Measurements from ENCODE around the gene RIPPLY2. TPM values are rescaled to one million over a fixed set of nuclear protein-coding genes. Genes with fewer than 3 reads are reported as not detected.

Gene RIPPLY2
- total RNA-seq, 4 donors from 2014 or later = 1.1 TPM; not detected in 3

DNA sequence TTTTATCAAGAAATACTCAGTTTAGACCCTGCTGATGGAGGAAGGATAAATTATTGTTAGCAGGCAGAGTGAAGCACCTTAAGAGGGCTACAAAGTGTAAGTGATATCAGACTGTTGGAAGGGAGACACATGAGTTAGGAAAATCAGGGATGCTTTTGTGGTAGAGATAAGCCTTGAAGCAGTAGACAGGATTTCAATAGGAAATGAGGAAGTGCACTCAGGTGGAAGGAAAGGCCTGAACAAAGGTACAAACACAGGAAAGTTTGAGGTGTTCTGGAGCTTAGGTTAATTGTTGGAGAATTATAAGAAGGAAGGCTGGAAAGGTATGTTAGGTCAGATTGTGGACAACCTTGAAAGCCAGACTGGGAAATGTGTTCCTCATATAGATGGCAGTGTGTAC is 13.9 kb downstream of the RIPPLY2 start:
- no peaks in the 10 kb centered on the region for H3K9me3 ChIP-seq
- intact Hi-C loops (cut with DNase I) = no loop called here
- H3K36me3 ChIP-seq = peaks cover 0 to 47% (median 10%) of the 10 kb centered on the region in 3 donors
- TF ChIP-seq, protein P1, sequence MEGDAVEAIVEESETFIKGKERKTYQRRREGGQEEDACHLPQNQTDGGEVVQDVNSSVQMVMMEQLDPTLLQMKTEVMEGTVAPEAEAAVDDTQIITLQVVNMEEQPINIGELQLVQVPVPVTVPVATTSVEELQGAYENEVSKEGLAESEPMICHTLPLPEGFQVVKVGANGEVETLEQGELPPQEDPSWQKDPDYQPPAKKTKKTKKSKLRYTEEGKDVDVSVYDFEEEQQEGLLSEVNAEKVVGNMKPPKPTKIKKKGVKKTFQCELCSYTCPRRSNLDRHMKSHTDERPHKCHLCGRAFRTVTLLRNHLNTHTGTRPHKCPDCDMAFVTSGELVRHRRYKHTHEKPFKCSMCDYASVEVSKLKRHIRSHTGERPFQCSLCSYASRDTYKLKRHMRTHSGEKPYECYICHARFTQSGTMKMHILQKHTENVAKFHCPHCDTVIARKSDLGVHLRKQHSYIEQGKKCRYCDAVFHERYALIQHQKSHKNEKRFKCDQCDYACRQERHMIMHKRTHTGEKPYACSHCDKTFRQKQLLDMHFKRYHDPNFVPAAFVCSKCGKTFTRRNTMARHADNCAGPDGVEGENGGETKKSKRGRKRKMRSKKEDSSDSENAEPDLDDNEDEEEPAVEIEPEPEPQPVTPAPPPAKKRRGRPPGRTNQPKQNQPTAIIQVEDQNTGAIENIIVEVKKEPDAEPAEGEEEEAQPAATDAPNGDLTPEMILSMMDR (IDR thresholded peaks at IDR 0.05) = no peak
- TF ChIP-seq POLR2A (IDR thresholded peaks at IDR 0.05) = no peak
- no peak overlapping the region for H3K4me3 ChIP-seq
- no peaks in the 10 kb centered on the region for H3K4me1 ChIP-seq
- peak overlapping the region in 2 of 4 donors; percentile 6 to 51 for H3K27ac ChIP-seq
- DNase-seq = no peak
- H3K27me3 ChIP-seq = no peaks in the 10 kb centered on the region

DNA sequence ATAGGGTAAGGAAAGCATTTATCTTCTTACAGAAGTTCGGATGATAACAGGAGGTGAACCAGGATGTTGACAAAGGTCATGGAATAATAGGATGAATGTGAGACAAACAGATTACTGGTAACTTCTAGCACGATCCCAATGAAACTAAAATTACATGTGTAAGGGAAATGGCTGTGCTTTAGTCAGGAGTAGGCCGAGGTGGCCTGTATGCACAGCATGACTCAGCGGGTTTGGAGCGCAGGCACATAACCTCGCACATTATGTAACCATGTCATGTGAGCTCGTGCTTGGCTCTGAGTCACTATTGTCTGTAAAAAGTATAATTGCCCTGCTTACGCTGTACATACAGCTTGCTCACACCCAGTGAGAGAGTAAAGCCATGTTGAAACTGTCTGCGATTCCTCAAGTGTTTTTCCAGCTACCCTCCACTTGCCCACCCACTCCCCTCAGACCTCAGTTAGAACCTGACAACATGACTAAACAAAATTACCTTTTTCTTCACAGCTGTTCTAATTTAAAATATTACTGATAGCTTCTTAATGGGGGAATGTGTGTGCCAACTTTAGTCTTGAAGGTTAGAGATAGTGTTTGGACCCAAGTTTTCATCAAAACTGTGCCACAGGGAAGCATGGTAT is 14.5 kb downstream of the RIPPLY2 start:
- Histone ChIP-seq H3K4me1 (no peaks in the 10 kb centered on the region), H3K9me3 (no peaks in the 10 kb centered on the region), H3K4me3 (no peak overlapping the region), H3K27me3 (no peaks in the 10 kb centered on the region), H3K36me3 (peaks cover 0 to 47% (median 10%) of the 10 kb centered on the region in 3 donors), H3K27ac (peak overlapping the region in 2 of 4 donors; percentile 6 to 51)
- intact Hi-C loops (cut with DNase I) = no loop called here
- DNase-seq = no peak
- TF ChIP-seq, protein P1 (IDR thresholded peaks at IDR 0.05) = no peak
- no peak for TF ChIP-seq POLR2A (IDR thresholded peaks at IDR 0.05)
- 50 to 52% methylated on average over 8 to 9 of the region's 9 CpGs for WGBS, 2 donors

DNA sequence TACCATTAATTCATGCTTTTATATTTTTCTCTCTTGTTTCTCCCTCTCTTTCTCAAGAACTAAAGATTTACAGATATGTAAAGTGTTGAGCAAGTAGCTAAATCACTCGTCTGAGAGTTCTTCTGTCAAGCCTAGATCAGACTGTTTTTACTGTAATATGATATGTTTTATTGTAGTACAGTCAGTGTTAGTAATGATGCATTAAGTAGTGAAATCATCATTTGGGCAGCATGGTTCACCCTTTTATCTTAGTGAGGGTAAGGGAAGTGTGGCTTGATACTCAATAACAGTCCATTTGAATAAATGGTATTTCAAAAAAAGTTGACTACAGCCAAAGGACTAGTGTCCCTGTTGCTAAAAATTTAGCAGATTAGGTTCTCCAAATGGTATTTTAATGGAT is 15.5 kb downstream of the RIPPLY2 start:
- H3K9me3 ChIP-seq = no peaks in the 10 kb centered on the region
- peaks cover 0 to 47% (median 10%) of the 10 kb centered on the region in 3 donors for H3K36me3 ChIP-seq
- DNase-seq = no peak
- H3K4me1 ChIP-seq = no peaks in the 10 kb centered on the region
- no peak for TF ChIP-seq POLR2A (IDR thresholded peaks at IDR 0.05)
- TF ChIP-seq, protein P1 (IDR thresholded peaks at IDR 0.05) = no peak
- intact Hi-C loops (cut with DNase I) = no loop called here
- H3K4me3 ChIP-seq = no peak overlapping the region
- 29 to 43% methylated on average over 1 of the region's 1 CpG for WGBS, 2 donors
- no peak overlapping the region for H3K27ac ChIP-seq
- no peaks in the 10 kb centered on the region for H3K27me3 ChIP-seq

DNA sequence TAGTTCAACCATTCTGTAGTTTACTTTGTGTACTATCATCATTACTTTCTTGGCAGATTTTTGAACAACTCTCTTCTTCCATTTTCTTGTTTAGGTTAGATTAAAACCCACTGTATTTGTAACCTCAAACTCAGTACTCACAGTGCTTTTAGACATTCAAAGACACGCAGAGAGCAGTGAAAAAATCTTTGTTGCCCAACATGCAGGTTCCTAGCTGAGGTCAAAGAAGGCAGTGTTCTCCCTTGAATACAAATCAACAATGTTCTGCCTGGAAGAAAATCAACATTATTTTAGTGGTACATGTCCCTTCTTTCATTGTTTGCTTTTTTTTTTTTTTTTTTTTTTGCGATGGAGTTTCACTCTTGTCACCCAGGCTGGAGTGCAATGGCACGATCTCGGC is 17.5 kb downstream of the RIPPLY2 start:
- 85 to 93% methylated on average over 4 of the region's 4 CpGs for WGBS, 2 donors
- Histone ChIP-seq H3K27ac (no peak overlapping the region), H3K4me1 (no peaks in the 10 kb centered on the region), H3K27me3 (no peaks in the 10 kb centered on the region), H3K4me3 (no peak overlapping the region), H3K36me3 (peaks cover 0 to 30% (median 7%) of the 10 kb centered on the region in 3 donors), H3K9me3 (no peaks in the 10 kb centered on the region)
- TF ChIP-seq POLR2A (IDR thresholded peaks at IDR 0.05) = no peak
- TF ChIP-seq, protein P1 (IDR thresholded peaks at IDR 0.05) = no peak
- DNase-seq = no peak
- intact Hi-C loops (cut with DNase I) = no loop called here

DNA sequence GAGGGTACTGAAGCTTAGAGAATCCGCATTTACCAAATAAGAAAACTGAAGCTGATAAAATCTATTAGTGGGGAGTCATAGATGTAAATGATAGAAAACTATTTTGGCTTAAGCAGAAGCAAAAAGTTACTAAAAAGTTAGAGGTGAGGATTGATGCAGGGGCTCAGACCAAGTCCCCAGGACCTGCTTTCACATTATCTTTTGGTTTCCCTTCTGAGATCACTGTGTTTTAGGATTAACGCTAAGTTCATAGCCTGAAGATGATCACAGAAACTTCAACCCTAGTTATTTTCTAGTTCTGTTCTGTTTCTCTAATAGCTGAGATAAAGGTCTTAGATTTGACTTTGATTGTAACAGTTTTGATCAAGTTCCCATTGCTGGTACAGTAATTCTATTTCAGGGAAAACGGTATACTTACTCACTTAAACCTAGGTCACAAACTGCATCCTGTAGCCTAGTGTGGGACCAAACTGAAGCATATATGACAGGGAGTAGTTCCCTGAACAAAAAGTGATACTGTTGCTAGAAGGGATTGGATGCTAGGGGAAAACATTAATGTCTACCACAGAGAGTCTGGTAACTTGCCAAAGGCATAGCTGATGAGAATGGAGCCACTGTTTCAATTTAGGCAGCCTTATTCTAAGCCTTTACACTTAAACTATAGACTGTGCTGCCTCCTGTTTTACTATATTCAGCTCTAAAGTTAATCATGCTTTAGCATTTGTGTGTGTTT is 19.4 kb downstream of the RIPPLY2 start:
- no peak for TF ChIP-seq POLR2A (IDR thresholded peaks at IDR 0.05)
- TF ChIP-seq, protein P1 (IDR thresholded peaks at IDR 0.05) = no peak
- 79 to 94% methylated on average over 3 of the region's 3 CpGs for WGBS, 2 donors
- no peak overlapping the region for H3K27ac ChIP-seq
- H3K9me3 ChIP-seq = no peaks in the 10 kb centered on the region
- H3K27me3 ChIP-seq = no peaks in the 10 kb centered on the region
- H3K4me1 ChIP-seq = no peaks in the 10 kb centered on the region
- no peak for DNase-seq
- H3K4me3 ChIP-seq = no peak overlapping the region
- H3K36me3 ChIP-seq = peaks cover 0 to 13% (median 0%) of the 10 kb centered on the region in 3 donors
- intact Hi-C loops (cut with DNase I) = no loop called here
